Islet precursor cell (in vitro differentiated cells): ENCODE results near the gene ADAD2.

Source experiments
- DNase-seq: peaks from one replicate; pipeline ENCODE4 v3.0.0-alpha.2; 2018

The ADAD2 gene

GRCh38 chr16:84177741-84178073 is 13.2 kb upstream of the ADAD2 start:
- no peak for DNase-seq

GRCh38 chr16:84178146-84178765 is 12.7 kb upstream of the ADAD2 start:
- DNase-seq = no peak

GRCh38 chr16:84178892-84179611 is 11.9 kb upstream of the ADAD2 start:
- DNase-seq = no peak

GRCh38 chr16:84179612-84180320 is 11.2 kb upstream of the ADAD2 start:
- DNase-seq = no peak

GRCh38 chr16:84180519-84181140 is 10.3 kb upstream of the ADAD2 start:
- DNase-seq = no peak

GRCh38 chr16:84181144-84181915 is 9.6 kb upstream of the ADAD2 start:
- no peak for DNase-seq

- DNase-seq = no peak
Measured at GRCh38 chr16:84182104-84182503, 8.9 kb upstream of the ADAD2 start.

- no peak for DNase-seq
Measured at GRCh38 chr16:84182680-84183571, 8.0 kb upstream of the ADAD2 start.

- DNase-seq = no peak
Measured at GRCh38 chr16:84183572-84183875, 7.4 kb upstream of the ADAD2 start.

GRCh38 chr16:84183911-84184591 is 6.9 kb upstream of the ADAD2 start:
- DNase-seq = no peak

- DNase-seq = no peak
Measured at GRCh38 chr16:84184775-84185174, 6.2 kb upstream of the ADAD2 start.

- DNase-seq = peak; percentile 93
Measured at GRCh38 chr16:84186685-84187437, 4.1 kb upstream of the ADAD2 start, which contains the start of gene TAF1C. TSS of gene TAF1C (minus strand) at chr16:84187057. CDS start at chr16:84184988, 2,069 bp downstream.

- DNase-seq = no peak
Measured at GRCh38 chr16:84191466-84191865, 509 bp downstream of the ADAD2 start.

GRCh38 chr16:84193480-84193879 is 2.5 kb downstream of the ADAD2 start:
- no peak for DNase-seq

GRCh38 chr16:84194018-84194417 is 3.1 kb downstream of the ADAD2 start:
- no peak for DNase-seq

- no peak for DNase-seq
Measured at GRCh38 chr16:84194470-84195200, 3.7 kb downstream of the ADAD2 start.

- DNase-seq = no peak
Measured at GRCh38 chr16:84195201-84196093, 4.5 kb downstream of the ADAD2 start.

GRCh38 chr16:84196101-84196500 is 5.1 kb downstream of the ADAD2 start:
- no peak for DNase-seq
